AG08395 (cell line): ENCODE data around the gene FOXJ3.
A peak's percentile ranks its signal among the peaks of the same experiment; 100 is the strongest.

Experiments used
- DNase-seq: peaks from one replicate; pipeline ENCODE4 v3.0.0; 2012; ENCODE audit warnings: mixed read lengths, low spot score

The FOXJ3 gene

DNA sequence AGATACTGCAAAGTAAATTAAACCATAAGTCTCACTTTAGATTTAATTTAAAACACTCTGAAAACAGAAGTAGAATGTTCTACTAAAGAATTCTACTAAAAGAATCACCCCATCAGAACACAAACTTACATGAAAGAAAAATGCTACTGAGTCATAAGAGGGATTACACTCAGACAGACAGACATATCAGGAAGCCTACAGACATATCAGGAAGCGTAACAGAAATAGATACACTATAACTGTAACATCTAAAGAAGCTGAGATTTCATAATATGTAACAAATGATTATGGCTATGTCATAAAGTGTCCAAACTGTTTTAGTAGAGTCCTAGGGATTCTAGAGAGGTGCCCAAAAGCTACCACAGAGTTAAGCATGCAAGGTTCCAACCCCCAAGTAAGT is 23.9 kb downstream of the FOXJ3 start:
- no peak for DNase-seq

DNA sequence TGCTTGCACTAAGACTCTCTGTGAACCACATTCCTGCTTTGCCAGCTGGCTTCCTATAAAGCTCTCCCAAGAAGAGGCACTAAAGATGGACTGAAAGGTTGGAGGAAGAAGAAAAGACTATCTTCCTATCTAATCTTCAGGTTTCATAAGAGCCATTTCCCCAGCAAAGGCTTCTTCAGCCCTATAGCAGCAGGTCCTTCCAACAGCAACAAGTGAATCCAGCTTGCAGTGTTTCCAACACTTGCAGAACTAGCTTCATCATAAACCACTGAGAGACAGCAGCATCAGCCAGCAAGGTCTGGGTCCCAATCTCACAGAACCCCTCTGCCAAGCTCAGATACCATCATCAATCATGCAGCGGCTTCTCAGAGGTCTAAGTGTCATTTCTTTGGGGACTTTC is 28.1 kb downstream of the FOXJ3 start:
- no peak for DNase-seq

DNA sequence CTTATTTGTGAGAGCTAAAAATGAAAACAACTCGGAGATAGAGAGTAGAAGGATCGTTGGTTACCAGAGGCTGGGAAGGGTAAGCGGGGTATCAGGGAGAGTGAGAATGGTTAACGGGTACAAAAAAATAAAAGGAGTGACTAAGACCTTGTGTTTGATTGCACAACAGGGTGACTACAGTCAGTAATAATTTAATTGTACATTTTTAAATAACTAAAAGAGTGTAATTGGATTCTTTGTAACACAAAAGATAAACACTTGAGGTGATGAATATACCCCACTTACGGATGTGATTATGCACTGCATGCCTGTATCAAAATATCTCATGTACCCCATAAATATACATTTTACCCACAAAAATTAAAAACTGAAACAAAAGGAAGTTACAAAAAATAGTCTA is 29.4 kb downstream of the FOXJ3 start:
- no peak for DNase-seq

GRCh38 chr1:42302034-42302433 is 33.0 kb downstream of the FOXJ3 start:
- DNase-seq: no peak

DNA sequence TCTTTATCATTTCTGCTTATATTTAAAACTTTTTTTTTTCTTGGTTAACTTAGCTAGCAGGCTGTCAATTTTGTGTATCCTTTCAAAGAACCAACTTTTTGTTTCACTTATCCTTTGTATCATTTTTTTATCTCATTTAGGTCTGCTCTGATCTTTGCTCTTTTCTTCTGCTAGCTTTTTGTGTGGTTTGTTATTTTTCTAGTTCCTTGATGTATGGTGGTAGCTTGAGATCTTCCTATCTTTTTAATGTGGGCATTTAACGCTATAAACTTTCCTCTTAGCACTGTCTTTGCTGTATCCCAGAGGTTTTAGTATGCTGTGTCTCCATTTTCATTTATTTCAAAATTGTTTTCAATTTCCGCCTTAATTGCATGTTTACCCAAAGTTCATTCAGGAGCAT is 36.5 kb downstream of the FOXJ3 start:
- DNase-seq: no peak

DNA sequence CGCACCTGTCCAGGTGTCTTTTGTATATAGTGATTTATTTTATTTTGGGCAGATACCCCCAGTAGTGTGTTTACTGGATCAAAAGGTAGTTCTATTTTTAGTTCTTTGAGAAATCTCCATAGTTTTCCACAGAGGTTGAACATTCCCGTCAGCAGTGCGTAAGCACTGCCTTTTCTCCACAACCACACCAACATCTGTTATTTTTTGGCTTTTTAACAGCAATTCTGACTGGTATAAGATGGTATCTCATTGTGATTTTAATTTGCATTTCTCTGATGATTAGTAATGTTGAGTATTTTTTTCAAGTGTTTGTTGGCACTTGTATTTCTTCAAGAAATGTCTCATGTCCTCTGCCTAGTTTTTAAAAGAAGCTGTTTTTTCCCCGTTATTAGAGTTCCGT is 39.2 kb downstream of the FOXJ3 start:
- no peak for DNase-seq

GRCh38 chr1:42290130-42290529 is 44.9 kb downstream of the FOXJ3 start:
- DNase-seq: no peak

DNA sequence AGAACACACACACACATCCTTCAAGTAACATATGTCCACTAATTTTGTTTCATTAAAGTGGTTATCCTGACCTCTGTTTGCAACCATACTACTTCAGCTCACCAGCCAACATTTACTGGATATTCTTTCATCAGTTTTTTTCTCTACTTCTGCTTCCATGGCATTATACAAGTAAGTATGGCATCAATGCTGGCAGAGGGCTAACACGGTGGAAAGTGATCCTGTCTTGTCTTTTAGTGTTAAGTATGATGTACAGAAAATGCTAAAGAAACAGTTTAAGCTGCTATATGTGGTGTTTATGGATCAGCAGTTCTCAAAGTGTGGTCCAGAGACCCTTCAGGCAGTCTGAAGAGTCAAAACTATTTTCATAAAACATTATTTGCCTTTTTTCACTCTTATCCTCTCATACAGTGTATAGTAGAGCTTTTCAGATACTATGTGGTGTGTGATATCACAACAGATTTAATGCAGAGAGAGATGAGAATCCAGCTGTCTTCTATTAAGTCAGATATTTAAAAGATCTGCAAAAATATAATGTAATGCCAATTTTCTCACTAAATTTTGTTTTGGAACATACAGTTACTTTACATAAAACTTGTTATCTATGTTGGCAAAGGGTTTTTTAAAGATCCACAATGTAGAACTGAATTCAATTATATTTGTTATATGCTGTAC is 46.6 kb downstream of the FOXJ3 start:
- no peak for DNase-seq

DNA sequence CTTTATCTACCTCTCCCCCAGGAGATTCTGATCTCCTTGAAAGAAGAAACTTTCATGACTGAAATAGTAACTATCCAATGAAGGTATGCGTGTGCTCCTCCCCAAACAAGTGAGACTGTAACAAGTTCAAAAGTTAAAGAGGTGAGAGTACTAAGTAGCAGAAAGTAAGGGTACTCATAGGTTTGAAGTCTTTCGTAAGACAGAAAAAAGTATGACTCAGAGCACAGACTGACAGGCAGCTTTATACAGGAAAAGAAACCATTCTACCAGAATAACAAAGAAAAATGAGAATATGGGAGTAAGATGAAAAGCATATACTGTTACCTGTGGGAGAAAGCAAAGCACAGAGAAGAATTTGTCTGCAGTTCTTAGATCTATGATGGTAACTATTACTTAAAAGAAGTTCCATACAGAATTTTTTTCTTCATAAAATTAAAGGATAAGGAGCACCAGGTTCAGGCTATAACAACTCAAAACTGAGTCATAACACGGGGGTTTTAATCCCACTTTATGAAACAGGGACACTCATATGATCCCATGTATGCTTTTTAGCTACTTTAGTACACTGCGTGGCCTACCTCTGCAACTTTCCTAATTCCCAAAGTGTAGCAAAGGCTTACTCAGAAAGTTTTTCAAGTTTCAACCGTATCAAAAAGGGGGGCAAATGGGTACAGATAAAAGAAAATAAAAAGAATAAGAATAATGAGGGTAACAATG is 52.0 kb downstream of the FOXJ3 start:
- no peak for DNase-seq

GRCh38 chr1:42282024-42282579 is 52.9 kb downstream of the FOXJ3 start:
- peak; percentile 72 for DNase-seq

GRCh38 chr1:42280821-42281220 is 54.2 kb downstream of the FOXJ3 start:
- DNase-seq: no peak

GRCh38 chr1:42279055-42279454 is 56.0 kb downstream of the FOXJ3 start:
- DNase-seq: no peak

DNA sequence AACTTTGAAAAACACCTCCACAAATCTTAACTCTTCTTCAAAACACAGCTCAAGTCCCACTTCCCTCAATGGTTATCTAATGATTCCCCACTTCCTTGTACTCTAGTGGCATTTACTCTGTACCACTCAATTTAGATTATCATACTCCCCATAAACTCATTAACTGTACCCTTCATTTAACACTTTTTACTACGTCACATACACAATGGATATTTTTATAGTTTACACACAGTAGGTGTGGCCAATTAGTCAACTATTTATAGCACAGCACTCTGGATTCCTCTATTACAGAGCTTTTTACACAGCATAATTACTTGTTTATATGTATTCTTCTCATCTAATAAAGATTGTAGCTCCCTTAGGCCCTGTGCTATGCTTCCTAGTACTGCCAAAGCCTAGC is 62.1 kb downstream of the FOXJ3 start:
- no peak for DNase-seq

GRCh38 chr1:42267904-42268303 is 67.1 kb downstream of the FOXJ3 start:
- no peak for DNase-seq

DNA sequence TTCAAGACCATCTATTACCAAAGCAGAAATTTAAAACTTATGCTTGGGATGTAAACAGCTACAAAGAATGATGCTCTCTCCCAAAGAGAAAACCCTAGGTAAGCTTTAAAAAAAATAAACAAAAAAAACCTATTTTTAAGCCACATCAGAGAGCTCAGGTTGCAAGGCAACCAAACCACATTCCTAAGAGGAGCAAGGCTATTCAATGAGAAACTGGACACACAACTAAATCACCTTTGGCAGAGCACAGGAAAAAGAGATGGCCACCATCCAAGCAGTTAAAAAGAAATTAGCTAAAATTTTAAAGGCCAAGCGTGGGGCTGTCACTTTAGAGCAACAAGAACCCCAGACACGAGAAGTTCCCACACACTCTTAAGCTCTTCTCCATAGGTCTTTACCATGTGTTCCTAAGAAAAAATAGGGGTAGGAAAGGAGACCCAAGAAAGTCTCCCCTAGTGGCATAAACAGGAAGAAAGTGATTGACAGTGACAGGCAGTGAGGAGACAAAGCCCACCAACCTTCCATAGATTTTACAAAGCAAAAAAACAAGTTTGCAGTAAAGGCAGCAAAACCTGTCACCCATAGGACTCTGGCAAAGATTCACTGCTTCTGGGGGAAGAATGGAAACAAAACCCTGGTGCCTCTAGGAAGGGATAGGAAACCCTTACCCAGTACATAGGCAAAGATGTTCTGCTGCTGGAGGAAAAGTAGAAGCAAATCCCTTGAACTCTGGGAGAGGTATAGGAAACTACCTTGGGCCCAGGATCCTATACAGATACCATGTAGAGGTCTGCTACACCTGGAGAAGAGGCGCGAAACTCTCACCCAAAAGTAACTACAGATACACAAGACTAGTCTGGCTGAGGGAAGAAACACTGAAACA is 68.5 kb downstream of the FOXJ3 start:
- DNase-seq: no peak

- DNase-seq: no peak
Observed at GRCh38 chr1:42264511-42265190, 70.4 kb downstream of the FOXJ3 start.

GRCh38 chr1:42263019-42263418 is 72.0 kb downstream of the FOXJ3 start:
- DNase-seq: no peak

- no peak for DNase-seq
Observed at GRCh38 chr1:42260376-42261070, 74.5 kb downstream of the FOXJ3 start.

DNA sequence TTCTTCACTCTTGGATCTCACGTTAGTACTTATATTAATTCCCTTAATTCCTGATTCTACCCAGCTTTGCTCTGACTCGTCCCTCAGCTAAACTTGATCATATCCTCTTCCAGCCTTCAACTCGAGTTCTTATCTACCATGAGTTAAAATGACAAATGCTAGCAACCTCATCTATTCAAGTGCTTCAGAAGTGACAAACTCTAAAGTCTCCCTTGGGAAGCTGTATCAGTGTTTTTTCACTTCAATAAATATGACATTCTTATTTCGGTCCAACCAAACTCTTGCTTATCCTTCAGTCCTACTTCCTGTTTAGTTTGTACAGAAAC is 75.3 kb downstream of the FOXJ3 start:
- no peak for DNase-seq

DNA sequence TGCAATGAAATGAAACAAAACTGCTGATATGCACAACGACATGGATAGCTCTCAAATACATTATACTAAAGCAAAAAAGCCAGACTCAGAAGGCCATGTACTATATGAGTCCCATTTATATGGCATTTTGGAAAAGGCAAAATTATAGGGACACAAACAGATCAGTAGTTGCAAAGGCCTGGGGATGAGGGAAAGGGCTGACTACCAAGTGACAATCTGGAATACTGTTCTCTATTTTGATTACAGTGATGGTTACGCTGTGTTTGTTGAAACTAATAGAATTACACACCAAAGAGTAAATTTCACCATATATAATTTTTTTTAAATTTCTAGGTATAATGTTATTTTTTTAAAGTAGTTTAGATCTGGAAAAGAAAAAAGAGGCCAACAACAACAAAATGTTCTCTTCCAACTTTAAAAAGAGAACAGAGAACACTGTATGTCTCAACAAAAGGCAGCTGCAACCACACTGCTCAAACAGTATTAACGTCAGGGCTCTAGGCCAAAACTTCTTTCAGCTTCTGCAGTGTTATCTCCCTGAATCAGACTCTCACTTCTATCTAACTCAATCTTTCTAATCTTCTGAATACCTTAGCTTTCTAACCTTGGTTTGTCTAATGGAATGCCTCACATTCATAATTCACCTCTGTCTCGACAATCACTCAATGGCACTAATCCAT is 75.8 kb downstream of the FOXJ3 start:
- peak; percentile 17 for DNase-seq

GRCh38 chr1:42258218-42258617 is 76.8 kb downstream of the FOXJ3 start:
- DNase-seq: no peak
